Mucosa of descending colon (tissue), 3 donors: Measurements from ENCODE around the gene PLCG2. TPM values are rescaled to one million over a fixed set of nuclear protein-coding genes. Genes with fewer than 3 reads are reported as not detected.
A peak's percentile ranks its signal among the peaks of the same experiment; 100 is the strongest.

Source experiments
- ATAC-seq: fragments of 200-7000 bp; cut with Tn5 transposase; one replicate; pipeline ENCODE4 v1.9.1; 2020; ENCODE audit warnings: mild to moderate bottlenecking, moderate library complexity
- DNase-seq, 3 donors: peaks; one replicate each; pipeline ENCODE4 v3.0.0-alpha.2; 2020
- H3K36me3 ChIP-seq: fragments of 200-600 bp; one replicate; pipeline ENCODE4 v1.8.0; 2021; ENCODE audit warnings: low read depth, mild to moderate bottlenecking
- H3K4me1 ChIP-seq: fragments of 200-600 bp; one replicate; pipeline ENCODE4 v1.8.0; 2021; ENCODE audit warnings: low read depth, mild to moderate bottlenecking
- H3K4me3 ChIP-seq: fragments of 200-600 bp; one replicate; pipeline ENCODE4 v1.8.0; 2021; ENCODE audit warnings: mild to moderate bottlenecking
- H3K9me3 ChIP-seq: fragments of 200-600 bp; one replicate; pipeline ENCODE4 v1.8.0; 2021; ENCODE audit warnings: mild to moderate bottlenecking
- intact Hi-C, 2 donors: fragments of 100-400 bp; cut with DNase I in 1 of 2; cut with micrococcal nuclease in 1 of 2; formaldehyde crosslinking; loops; one replicate each; pipeline versions ENCODE4 v1.11.0 to v1.11.1; 2022; cut with DNase I, micrococcal nuclease
- total RNA-seq, 3 donors: library from RNA; stranded (reverse); fragmentation: NEBNext Ultra II Directional in 2 of 3; extraction: Animal tissue kit (Norgen Biotek cat#: 25700) in 2 of 3; gene quantifications; one replicate each; pipeline versions ENCODE4 v1.2.1 to v1.2.4, GENCODE V29; 2021 to 2023
- TF ChIP-seq, protein P1 (sequence below): fragments of 200-600 bp; IDR thresholded peaks from one replicate; pipeline ENCODE4 v1.8.0; 2022; ENCODE audit warnings: antibody characterized with exemption, mild to moderate bottlenecking
- donor health status: DM: no; HTN: no; CAD: no; lungs with moderate emphysema.
- donor health status: DM: no; HTN: no; CAD: no.
- donor health status: DM: no; HTN: yes; CAD: no.

The PLCG2 gene
- total RNA-seq, 3 donors from 2014 or later = 14.7 to 19.5 (median 15.0) TPM

DNA sequence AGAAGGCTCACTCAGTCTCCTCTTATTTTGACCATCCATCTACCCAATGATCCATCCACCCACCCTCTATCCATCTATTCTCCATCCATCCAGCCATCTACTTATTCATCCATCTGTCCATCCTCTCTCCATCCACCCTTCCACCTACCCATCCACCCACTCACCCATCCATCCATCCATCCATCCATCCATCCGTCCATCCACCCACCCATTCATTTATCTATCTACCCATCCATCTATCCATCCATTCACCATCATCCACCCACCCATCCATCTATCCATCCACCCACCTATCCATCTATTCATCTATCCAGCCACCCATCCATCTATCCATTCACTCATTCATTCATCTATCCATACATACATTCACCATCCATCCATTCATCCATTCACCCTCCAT lies 45.8 kb upstream of the PLCG2 start:
- Histone ChIP-seq H3K4me1 (peaks cover 5% of the 10 kb centered on the region), H3K4me3 (no peak overlapping the region), H3K9me3 (no peaks in the 10 kb centered on the region), H3K36me3 (no peaks in the 10 kb centered on the region)
- DNase-seq (no peak), ATAC-seq (no peak)
- intact Hi-C loops = no loop called here
- TF ChIP-seq, protein P1, sequence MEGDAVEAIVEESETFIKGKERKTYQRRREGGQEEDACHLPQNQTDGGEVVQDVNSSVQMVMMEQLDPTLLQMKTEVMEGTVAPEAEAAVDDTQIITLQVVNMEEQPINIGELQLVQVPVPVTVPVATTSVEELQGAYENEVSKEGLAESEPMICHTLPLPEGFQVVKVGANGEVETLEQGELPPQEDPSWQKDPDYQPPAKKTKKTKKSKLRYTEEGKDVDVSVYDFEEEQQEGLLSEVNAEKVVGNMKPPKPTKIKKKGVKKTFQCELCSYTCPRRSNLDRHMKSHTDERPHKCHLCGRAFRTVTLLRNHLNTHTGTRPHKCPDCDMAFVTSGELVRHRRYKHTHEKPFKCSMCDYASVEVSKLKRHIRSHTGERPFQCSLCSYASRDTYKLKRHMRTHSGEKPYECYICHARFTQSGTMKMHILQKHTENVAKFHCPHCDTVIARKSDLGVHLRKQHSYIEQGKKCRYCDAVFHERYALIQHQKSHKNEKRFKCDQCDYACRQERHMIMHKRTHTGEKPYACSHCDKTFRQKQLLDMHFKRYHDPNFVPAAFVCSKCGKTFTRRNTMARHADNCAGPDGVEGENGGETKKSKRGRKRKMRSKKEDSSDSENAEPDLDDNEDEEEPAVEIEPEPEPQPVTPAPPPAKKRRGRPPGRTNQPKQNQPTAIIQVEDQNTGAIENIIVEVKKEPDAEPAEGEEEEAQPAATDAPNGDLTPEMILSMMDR = no peak

DNA sequence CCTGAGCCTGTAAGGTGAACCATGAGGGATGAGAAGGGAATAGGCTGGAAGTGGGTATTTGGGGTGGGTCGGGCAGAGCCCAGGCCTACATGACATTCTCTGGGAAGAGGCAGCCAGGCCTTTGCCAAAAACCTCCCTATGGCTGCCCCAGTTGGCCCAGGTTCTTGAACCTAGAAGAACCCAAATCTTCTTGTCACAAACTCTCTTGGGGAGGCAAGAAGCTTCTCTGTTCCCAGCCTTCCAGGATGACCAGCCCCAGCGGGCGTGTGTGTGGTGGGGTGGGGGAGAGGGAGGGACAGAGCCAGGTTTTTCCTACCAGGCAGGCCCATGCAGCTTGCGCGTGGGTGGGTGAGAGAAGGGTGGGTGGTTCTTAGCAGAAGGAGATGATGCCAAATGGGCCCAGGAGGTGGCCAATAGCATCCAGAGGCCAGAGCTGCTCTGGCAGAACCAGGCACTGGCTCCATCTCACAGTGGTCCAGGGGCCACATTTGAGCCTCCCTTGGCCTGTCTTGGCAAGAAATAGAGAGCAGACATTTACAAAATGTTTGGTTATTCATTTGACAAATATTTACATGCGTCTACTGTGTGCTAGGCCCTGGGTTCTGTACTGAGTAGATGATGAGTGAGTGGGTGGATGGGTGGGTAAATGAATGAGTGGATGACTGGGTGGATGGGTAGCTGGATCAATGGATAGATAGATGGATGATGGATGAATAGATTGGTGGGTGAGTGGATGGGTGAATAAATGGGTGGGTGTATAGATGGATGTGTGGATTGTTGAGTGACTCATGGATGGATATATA lies 44.3 kb upstream of the PLCG2 start:
- DNase-seq (no peak), ATAC-seq (no peak)
- Histone ChIP-seq H3K4me1 (peaks cover 5% of the 10 kb centered on the region), H3K4me3 (no peak overlapping the region), H3K9me3 (no peaks in the 10 kb centered on the region), H3K36me3 (no peaks in the 10 kb centered on the region)
- intact Hi-C loops = loop anchor here in 1 of 2 donors (5.0 kb wide), 1 partner anchor 533 kb away; no protein-coding TSS in a partner anchor
- TF ChIP-seq, protein P1 = no peak

DNA sequence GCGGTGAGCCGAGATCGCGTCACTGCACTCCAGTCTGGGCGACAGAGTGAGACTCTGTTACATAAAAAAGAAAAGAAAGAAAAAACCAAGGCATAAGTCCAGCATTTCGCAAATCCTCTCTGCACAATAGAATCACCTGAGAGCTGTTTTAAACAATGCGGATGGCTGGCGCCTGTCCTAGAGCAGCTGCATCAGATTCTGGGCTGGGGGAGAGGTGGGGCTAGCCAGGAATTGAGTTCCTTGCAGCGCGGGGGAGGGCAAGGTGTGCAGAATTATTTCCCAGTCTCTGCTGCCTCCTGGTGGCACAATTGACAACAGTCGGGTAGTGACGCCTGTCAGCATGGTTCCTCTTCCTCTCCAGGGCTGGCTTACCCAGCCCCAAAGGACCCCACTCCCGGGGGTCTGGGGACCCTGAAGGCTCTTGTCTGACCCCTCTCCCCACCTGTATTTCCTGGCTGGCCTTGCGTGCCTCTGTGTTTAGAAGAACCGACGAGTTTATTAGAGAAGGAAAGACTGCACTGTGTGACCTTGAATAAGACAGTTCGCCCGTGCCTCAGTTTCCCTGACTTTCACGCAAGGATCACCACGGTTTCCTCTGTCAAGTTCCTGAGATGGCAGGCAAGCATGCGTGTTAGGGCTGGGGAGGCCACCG lies 41.1 kb upstream of the PLCG2 start:
- peak; percentile 95 for ATAC-seq
- H3K4me3 ChIP-seq = no peak overlapping the region
- DNase-seq = peak; percentile 80 to 94 (median 87)
- H3K36me3 ChIP-seq = no peaks in the 10 kb centered on the region
- TF ChIP-seq, protein P1 = peak; percentile 56
- no peaks in the 10 kb centered on the region for H3K9me3 ChIP-seq
- H3K4me1 ChIP-seq = peaks cover 5% of the 10 kb centered on the region
- intact Hi-C loops = loop anchor here in 1 of 2 donors (5.0 kb wide), 1 partner anchor 536 kb away; no protein-coding TSS in a partner anchor

DNA sequence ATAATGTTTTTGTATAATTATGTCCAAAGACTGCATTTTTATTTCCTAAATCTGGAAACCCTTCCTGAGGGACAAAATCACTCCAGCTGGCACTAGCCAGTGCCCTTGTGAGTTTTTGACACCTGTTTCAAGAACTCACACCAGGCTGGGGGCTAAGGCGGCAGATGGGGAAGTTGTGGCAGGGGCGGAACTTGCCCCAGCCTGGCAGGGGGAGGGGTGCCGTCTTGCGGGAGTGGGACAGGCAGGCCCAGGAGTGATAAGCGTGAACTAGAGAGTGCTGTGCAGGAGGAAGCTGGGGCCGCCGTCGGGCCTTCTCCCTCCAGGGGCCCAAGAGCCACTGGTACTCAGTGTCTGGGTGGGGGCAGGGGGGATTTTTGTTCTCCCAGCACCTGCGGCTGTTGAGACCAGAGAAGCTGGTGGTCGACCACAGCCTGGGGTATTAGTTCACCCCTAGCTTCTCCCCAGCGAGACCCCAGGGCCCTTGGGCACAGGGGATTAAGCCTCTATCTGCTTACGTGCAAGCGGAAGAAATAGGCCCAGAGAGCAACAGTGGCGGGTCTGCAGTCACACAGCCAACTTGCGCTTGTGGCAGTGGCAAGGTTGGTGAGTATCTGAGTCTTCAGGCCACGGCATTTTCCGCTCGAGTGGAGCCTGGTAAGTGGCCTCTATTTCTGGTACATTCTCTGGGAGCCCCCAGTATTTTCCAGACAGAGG lies 40.2 kb upstream of the PLCG2 start:
- Histone ChIP-seq H3K36me3 (no peaks in the 10 kb centered on the region), H3K4me1 (peaks cover 5% of the 10 kb centered on the region), H3K9me3 (no peaks in the 10 kb centered on the region), H3K4me3 (no peak overlapping the region)
- TF ChIP-seq, protein P1 = no peak
- intact Hi-C loops = loop anchor here in 1 of 2 donors (5.0 kb wide), 1 partner anchor 537 kb away; no protein-coding TSS in a partner anchor
- peak; percentile 33 to 89 (median 58) for DNase-seq
- ATAC-seq = peak; percentile 64

DNA sequence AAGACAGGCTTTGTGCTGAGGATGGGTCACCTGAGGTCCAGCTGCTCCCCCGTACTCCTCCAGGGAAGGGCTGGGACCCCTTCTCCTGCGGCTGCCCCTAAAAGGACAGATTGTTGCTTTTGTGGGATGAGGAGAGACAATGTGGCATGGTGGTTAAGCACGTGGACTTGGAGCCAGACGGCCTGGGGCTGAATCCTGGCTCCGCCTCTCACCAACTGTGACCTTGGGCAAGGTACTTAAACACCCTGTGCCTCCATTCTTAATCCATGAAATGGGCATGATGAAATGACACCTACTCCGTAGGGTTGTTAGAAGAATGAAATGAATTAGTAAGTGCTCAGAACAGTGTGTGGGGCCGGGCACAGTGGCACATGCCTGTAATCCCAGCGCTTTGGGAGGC lies 39.6 kb upstream of the PLCG2 start:
- no peak overlapping the region for H3K4me3 ChIP-seq
- TF ChIP-seq, protein P1 = no peak
- intact Hi-C loops = loop anchor here in 1 of 2 donors (5.0 kb wide), 1 partner anchor 537 kb away; no protein-coding TSS in a partner anchor
- no peaks in the 10 kb centered on the region for H3K36me3 ChIP-seq
- peaks cover 5% of the 10 kb centered on the region for H3K4me1 ChIP-seq
- ATAC-seq (no peak), DNase-seq (no peak)
- H3K9me3 ChIP-seq = no peaks in the 10 kb centered on the region
